Activated naive CD4-positive, alpha-beta T cell treated with Interleukin-2 at 50 U/mL for 16 hours (primary cell): ENCODE measurements around the gene GRHL3.

Experiments
- DNase-seq: peaks from one replicate; pipeline ENCODE4 v3.0.0-alpha.2; 2020

GRHL3 gene

DNA sequence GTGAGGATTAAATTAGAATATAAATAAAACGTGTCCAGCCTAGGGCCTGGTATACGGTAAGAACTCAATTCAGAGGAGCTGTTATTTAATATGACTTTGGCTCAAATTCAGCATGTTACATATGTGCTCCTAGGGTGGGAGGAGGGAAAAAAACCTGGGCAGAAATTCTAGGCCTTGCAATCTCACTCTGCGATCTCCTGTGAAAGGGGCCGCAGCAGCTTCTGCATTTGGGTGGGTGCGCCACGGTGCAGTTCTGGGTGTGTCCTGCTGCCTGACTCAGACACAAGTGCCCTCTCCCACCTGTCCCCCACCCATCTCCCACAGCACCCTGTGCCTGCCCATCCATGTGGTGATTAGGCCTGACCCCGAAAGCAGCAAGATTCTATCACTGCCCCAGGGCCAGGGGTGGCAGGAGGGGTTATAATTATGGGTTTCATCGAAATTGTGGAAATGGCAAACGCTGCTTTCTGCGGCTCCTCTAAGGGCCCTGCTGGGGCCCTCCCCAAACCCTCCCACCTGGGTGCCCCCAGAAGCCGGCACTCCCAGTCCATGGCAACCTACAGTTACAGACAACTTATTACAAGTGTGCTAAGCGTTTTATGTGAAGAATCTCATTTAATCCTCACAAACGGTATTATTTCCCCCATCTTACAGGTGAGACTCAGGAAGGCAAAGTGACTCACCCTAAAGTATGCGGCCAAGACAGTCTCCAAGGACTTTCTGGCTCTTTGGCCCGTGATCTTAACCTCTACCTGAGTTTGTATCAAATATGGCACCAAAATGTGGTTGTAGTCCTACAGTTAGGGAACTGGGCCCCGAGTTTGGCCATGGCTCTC lies 25.5 kb upstream of the GRHL3 start:
- DNase-seq: no peak

DNA sequence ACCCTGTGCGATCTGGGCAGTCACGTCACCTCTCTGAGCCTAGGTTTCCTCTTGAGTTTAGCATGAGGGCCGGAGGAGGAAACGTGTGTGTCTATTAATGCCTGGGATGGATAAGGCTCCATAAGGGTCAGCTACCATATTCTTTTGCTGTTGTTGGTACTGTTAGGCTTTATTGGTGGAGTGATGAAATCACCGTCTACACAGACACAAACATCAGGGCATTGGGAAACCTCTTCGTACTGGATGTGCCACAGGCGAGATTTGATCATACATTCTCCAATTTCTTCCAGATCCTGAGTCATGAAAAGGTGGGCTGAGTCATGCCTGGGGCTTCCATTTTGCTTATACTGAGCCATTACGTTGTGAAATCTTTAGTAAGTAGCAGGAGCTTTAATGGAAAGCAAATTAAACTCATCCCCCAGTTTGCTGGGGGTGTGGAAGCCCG lies 24.9 kb upstream of the GRHL3 start:
- no peak for DNase-seq

DNA sequence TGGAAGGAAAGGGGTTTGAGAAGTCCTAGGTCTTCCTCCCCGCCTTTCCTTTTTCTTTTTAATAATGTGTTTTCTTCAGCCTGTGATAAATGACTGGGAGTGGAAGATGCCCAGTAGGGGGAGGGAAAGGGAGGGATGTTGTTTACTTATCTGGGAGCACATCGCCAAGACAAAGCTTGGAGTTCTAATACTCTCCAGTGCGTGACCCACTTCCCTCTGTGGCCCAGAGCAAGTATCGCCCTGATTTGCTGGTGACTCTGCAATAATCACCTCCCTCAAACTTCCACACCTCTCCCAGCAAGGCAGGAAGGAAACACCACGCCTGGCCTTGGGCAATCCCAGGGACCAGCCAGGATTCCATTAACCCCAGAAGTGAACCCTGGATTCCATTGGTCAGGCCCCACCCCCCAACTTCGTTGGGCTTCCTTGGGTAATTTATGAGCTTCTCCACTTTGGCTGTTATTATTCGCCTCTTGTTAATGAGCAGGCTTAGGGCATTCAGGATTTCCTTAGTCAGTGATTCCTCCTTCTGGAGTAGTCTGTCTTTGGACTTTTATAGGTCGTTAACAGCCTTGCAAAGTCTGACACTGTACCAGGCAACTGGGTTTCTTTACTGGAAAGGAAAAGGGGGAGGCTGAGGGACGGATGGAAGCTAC lies 24.3 kb upstream of the GRHL3 start:
- no peak for DNase-seq

DNA sequence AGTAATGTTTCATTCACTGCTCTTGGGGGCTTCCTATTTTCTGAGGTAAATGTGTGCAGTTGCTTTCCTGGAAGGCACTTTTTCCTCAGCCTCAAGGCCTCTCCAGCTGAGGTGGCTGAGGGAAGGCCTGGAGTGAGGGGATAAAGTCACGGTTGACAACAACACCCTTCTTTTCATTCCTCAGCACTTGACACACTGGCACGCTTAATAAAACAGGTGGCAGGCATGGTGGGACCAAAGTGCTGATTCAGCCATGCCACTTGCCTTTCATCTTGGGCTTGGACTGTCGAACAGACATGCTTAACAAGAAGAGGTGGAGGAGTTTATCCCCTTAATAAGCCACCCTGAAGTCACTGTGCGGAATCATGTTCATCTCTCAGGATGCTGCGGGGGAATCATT lies 23.6 kb upstream of the GRHL3 start:
- no peak for DNase-seq

DNA sequence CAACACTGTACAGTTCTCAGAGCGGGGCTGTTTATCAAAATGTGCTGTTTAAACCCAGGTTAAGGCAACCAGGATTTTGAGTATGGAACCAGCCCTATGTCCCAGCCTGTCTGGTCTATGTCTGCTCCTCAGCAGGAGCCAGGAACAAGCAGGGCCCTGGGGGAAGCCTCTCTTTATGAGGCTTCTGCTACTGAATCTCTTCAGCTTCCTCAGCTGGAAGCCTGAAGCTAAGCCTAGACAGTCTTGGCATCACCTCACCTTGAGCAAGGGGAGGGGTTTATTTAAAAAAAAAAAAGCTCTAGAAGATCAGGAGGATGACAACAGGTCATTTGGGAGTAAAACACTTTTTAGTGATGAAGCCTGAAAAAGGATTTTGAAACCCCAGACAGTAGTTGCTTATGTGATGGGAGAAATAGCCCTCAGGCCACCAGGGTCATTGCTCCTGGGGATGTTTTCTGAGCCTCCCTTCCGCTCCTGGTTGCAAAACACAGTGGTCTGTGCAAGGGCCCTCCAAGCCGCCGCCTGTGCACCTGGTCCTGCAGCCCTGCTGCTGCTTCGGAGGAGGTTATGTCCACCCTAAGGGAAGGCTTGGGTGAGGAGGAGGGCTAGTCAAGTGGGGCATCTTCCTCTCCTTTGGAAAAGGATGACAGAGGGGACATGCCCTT lies 21.8 kb upstream of the GRHL3 start:
- DNase-seq: no peak

DNA sequence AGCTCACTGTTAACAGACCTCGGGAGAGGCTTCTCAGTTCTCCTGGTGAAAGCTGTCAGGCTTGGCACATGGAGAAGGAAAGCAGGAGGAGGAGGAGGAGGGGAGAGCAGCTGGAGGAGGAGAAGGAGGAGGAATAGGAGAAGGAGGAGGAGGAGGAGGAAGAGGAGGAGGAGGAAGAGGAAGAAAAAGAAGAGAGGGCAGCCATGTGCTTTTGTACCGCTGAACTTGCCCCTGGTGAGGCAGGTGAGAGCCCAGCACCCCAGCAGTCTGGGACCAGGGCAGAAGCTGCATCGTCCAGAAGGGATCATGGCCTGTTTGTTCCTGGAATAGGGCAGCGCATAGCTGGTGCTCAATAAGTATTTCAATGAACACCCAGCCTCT lies 21.3 kb upstream of the GRHL3 start:
- DNase-seq: no peak

DNA sequence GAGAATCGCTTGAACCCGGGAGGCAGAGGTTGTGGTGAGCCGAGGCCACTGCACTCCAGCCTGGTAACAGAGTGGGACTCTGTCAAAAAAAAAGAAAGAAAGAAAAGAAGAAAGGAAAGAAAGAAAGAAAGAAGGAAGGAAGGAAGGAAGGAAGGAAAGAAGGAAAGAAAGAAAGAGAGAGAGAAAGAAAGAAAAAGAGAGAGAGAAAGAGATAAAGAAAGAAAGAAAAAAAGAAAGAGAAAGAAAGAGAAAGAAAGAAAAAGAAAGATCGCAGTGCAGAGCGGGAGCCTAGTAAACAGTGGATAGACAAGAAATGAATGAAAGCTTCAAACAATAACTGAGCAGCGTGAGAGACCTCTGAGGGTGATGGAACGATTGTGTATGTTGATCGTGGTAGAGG lies 20.6 kb upstream of the GRHL3 start:
- no peak for DNase-seq

DNA sequence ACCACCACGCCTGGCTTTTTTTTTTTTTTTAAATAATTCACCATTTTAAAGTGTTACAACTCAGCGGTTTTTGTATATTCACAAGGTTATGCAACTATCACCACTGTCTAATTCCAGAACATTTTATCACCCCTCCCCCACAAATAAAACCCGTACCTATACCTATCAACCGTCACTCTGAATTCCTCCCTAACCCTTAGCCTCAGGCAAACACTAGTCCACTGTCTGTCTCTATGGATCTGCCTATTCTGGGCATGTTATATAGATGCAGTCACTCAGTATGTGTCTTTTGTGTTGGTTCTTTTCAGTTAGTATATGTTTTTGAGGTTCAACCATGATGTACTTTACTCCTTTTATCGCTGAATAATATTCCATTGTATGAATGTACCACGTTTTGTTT lies 19.3 kb upstream of the GRHL3 start:
- no peak for DNase-seq

DNA sequence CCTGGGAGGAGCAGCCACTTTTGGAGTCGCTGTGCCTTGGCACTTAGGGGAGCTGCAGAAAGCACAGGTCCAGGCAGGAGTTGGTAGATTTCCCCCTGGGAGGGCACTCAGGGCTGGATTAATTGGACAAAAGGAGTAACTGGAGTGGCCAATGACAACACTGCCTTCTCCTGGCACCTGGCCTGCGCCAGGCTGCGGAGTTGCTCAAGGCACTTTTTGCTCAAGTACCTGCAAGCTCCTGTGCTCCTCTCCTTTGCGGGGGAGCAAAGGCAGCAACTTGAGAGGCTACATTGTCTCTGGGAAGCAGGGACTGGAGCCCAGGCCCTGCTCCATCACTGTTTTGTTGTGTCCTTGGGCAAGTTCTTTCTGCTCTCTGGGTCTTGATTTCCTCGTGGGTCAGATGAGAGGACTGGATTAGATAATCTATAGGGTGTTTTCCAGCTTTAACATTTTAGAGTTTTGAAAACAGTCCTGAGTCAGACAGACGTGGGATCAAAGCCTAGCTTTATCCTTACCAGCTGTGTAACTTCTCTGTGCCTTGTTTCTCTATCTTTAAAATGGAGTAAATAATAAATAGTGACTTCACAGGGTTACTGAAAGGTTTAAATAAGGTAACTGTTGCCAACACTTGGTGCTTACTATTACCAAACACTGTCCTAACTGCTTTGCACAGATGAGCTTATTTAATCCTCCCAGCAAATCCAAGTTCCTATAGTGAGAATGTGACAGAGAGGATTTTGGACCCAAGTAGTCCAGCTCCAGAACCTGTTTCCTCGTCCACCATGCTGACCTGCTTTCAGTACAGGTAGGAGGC lies 18.0 kb upstream of the GRHL3 start:
- no peak for DNase-seq

DNA sequence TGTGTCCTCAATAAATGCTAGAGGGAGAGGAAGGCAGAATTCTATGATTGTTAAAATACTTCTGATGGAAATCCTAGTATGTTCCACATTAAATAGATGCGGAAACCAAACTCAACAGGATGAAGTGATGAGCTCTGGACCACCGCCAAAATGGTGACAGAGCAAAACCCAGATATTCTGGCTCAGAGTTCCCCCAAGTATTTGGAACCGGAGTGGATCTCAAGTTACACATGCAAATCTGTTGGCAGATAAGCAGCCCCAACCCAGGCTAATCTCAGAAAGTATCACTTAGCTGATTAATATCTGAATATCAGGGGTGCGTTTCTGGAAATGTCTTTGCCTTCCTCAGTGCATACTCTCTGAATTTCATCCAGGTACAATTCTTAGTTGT lies 17.4 kb upstream of the GRHL3 start:
- DNase-seq: no peak

DNA sequence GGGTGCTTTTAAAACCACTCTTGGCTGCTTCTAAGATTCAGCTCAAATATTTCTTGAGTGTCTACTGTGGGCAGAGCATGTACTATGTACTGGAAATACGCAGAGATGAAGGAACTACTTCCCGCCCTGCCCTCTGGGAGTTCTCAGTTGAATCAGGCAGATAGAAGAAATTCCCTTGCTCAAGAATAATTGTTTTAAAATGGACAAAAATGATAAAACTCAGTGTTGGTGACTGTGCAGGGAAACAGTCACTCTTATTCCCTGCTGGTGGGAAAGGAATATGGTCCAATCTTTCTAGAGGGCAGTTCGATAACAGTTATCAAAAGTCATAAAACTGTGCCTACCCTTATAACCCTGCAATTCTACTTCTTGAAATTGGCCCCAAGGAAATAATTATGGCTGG lies 16.9 kb upstream of the GRHL3 start:
- no peak for DNase-seq

DNA sequence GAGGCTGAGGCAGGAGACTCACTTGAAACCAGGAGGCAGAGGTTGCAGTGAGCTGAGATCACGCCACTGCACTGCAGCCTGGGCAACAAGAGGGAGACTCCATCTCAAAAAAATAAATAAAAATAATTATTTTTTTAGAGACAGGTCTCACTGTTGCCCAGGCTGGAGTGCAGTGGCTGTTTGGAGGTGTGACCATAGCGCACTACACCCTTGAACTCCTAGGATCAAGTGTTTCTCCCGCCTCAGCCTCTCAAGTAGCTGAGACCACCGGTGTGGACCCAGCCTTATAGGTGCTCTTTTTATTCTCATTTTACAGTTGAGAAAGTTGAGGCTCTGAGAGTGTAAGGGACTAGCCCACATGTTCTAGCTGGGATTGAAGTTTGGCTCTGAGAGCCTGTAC lies 15.6 kb upstream of the GRHL3 start:
- no peak for DNase-seq

DNA sequence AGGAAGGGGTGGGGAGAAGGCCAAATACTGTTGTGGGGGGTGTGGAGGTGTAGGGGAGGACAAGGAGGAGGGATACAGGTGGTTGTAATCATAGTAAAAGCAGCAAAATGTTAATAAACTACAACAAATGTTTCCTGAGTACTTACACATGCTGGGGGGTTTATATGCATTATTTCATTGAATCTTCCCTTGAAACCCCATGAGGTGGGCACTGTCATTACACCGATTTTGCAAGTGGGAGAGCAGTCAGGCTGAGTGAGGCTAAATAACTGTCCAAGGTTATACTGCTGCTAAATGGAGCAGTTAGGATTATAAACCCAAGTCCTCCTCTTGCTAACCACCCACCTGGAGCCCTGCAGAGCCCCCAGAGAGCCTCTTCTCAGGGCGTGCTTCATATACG lies 14.4 kb upstream of the GRHL3 start:
- no peak for DNase-seq

DNA sequence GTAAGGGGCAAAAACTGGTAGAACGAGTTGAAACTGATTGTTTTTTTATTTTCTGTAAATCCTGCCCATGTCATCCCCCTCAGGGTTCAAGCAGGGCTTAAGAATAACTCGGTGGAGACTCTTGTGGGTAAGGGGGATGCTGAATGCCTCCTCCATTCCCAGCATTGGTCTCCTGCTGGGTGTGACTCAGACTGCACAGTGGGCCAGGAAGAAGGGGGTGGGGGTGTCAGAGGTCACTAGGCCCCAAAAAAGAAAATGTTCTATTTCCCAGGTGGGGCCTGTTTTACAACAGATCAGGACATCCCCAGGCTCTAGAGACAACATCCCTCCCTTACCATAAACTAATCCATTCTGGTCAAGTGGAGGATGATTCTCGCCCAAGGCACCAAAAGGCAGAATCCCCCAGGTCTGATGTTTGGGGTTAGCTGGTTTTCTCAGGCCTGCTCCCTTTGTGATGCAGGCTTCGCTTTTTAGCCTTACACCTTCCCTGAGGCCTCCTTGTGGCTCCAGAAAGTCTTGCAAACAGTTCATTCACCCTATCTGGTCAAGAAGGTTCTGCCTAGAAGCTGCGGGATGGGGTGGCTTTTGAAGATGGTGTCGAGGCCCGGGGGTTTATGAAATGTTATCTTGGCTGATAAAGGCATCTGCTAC lies 10.7 kb upstream of the GRHL3 start:
- DNase-seq: no peak

DNA sequence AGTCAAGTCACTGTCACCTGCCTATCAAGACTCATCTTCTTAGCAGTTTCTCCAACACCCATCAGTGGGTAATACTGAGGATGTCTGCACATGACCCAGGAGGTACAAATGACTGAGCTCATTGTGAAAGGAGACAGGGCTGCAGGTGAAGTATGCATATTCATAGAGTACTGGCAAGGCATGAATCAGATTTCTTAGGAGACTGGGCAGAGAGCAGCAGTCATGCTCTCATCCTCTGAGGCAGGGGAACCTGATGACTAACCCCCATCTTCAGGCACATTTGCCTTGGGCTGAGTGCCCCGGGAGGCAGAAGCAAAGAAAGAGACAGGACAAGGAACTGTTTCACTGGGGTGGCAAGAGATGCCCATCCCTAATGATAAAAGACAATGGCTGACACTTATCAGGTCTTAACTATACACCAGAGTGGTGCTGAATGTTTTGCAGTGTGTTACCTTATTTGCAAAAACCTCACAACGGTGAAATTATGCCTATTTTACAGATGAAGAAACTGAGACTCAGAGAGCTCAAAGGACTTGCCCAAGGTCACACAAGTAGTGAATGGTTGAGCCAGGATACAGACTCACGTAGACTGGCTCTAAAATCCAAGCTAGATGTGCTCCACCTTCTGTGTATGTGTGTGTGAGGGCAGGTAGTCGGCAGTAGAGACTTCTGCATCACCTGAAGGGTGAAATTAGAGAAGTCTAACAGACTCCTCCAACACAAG lies 9.2 kb upstream of the GRHL3 start:
- no peak for DNase-seq

DNA sequence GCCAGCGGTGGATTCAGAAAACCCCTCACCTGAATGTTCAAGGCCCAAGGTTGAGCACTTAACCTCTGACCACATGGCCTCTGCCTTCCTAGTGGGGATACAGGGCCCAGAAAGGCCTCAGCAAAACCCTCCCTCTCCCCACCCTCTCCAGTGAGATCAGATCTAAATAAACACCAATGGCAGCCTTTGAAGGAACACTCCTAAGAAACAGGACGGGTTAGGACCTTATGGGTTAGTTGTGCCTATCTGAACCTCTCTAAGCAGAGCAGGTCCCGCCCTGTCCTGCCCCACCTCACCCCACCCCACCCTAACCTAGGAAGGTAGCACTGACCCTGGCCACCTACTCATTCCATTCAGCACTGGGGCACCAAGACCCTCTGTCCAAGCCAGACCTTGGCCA lies 7.9 kb upstream of the GRHL3 start:
- no peak for DNase-seq

DNA sequence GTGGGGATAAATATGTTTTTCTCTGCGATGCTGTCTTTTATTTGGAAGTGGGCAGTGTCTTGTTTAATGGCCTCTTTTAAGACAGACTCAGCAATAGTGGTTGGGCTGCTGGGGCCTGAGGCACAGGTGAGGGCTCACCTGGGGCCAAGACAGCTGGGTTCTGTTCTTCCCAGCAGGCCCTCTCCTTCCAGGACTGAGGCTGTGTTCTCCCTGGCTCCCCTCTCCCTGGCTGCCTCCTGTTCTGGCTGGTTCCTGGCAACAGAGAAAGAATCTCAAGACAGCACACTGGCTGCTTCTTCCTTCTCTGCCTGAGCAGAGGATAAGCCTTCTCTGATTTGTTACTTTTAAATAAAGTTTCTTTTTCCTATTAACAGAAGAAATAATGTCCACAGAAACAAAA lies 7.4 kb upstream of the GRHL3 start:
- no peak for DNase-seq

DNA sequence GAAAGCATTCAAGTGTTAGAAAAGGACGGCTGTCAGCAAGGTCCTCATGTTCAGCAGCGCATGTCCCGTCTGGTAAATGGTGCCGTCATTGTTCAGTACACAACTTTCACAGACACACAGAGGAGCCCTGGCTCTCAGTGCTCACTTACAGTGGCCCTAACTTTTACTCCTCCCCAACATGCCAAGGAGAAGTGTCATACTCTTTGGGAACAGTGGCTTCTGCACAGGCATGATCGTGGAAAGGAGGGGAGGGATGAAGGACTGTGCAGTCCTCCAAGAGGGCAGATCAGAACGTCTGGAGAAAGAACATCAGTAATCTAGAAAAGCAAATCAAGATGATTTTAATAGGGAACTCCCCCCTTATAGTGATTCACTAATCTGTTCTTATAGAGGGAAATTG lies 3.8 kb upstream of the GRHL3 start:
- DNase-seq: no peak

DNA sequence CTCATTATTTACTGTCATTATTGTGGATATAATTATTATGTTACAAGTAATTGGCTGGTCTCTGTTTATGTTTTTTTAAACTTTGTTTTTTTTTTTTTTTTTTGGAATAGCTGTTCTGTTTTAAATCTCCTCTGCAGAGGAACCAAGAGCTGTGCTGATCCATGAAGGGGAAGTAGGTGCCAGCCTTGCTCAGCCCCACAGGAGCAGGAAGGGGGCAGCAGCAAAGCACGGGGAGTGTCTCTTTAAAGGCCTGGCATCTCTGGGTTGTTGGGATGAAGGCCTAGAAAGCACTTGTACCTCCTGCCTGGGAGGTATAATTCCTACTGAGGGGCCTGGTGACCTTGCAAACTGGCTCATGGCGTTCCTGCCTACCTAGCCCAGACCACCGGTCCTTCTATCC lies 2.5 kb upstream of the GRHL3 start:
- DNase-seq: no peak

DNA sequence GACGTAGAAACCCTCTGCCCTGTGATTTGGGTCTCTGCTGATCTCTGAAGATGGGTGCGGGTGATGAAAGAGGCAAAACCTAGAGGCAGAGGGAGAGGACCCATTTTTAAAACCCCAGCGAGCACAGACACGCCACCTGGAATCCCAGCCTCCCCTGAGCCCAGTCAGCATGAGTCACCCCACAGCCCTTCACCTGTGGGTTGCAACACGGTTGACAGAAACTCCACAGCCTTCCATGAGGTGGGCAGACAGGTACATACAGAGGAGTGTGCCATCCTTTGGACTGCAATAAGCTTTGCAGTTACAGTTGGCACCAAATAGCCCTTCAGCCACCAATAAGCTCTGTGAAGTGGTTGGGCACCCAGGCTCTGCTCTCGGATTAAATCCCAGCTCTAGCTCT lies 2.1 kb upstream of the GRHL3 start:
- DNase-seq: no peak

DNA sequence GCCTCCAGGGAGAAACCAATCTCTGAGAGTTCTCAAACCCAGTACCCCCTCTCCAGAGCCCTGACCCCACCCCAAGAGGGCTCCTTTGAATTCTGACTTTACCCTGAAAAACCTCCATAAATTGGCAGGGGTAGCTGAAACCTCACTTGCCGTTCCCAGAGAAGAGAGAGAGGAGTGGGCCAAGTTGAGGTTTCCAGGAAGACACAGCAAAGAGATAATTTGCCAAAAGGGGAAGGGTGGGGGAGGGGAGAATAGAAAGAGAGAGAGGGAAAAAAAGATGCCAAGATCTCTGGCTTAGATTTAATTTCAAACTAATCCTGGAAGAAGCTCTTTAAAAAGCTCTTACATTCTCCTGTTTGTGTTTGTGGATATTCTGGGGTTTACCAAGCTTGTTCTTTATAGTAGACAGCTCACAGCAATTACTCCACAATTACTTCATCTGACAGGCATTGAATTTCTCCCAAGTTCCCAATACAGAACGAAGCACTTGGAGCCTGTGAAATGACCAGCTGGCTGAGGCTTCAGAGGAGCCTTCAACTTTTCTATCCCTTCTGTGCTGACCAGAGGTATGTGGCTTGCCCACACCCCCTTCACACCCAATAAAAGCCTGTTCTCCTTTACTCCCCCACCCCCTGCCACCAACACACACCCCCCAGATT lies 1.1 kb upstream of the GRHL3 start:
- DNase-seq: no peak
